ENCODE results near the gene SEMA4G. TPM values are rescaled to one million over a fixed set of nuclear protein-coding genes. Genes with fewer than 3 reads are reported as not detected.

The SEMA4G gene
- polyA plus RNA-seq, 1 donor from 2014 or later, result 1.7 TPM

DNA sequence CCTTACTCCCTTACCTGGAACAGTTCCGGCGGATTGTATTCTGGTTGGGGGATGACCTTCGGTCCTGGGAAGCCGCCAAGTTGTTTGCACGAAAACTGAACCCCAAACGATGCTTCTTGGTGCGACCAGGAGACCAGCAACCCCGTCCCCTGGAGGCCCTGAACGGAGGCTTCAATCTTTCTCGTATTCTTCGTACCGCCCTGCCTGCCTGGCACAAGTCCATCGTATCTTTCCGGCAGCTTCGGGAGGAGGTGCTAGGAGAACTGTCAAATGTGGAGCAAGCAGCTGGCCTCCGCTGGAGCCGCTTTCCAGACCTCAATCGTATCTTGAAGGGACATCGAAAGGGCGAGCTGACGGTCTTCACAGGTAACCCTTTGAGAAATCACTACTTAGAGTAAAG is 19.8 kb downstream of the SEMA4G start:
- Histone ChIP-seq H3F3A (ENCODE audit: insufficient read depth, low read length, poor library complexity, severe bottlenecking) (no peaks in the 10 kb centered on the region), H2AFZ (ENCODE audit: low read depth, low read length) (no peak overlapping the region), H3K27ac (ENCODE audit: low read length) (no peak overlapping the region), H3K9ac (ENCODE audit: low read length) (no peak overlapping the region), H3K4me3 (ENCODE audit: low read length) (no peak overlapping the region), H3K36me3 (ENCODE audit: insufficient read depth, low read length) (no peaks in the 10 kb centered on the region), H3K9me2 (ENCODE audit: insufficient read depth, low read length) (no peaks in the 10 kb centered on the region), H3K4me2 (ENCODE audit: low read length) (no peak overlapping the region), H3K79me2 (replicated peaks; ENCODE audit: insufficient read depth, low read length) (peaks cover 12% of the 10 kb centered on the region), H4K20me1 (ENCODE audit: insufficient read depth) (no peaks in the 10 kb centered on the region), H3K27me3 (ENCODE audit: insufficient read depth, low read depth, low read length) (no peaks in the 10 kb centered on the region), H3K9me3 (ENCODE audit: low read length) (no peaks in the 10 kb centered on the region)
- no peak for TF ChIP-seq EP300 (conservative IDR thresholded peaks at IDR 0.05; ENCODE audit: poor library complexity, severe bottlenecking)
- no peak for TF ChIP-seq TAF1 (IDR thresholded peaks at IDR 0.05; ENCODE audit: low read depth)
- TF ChIP-seq EZH2 (IDR thresholded peaks at IDR 0.05; ENCODE audit: borderline replicate concordance, insufficient read depth, low read length, poor library complexity, severe bottlenecking), result no peak
- TF ChIP-seq RAD21 (conservative IDR thresholded peaks at IDR 0.05), result no peak
- TF ChIP-seq POLR2AphosphoS5 (IDR thresholded peaks at IDR 0.05), result no peak
- no peak for TF ChIP-seq SMC3 (conservative IDR thresholded peaks at IDR 0.05; ENCODE audit: poor library complexity)
- TF ChIP-seq MXI1 (conservative IDR thresholded peaks at IDR 0.05; ENCODE audit: poor library complexity, severe bottlenecking), result no peak
- TF ChIP-seq, protein P1, sequence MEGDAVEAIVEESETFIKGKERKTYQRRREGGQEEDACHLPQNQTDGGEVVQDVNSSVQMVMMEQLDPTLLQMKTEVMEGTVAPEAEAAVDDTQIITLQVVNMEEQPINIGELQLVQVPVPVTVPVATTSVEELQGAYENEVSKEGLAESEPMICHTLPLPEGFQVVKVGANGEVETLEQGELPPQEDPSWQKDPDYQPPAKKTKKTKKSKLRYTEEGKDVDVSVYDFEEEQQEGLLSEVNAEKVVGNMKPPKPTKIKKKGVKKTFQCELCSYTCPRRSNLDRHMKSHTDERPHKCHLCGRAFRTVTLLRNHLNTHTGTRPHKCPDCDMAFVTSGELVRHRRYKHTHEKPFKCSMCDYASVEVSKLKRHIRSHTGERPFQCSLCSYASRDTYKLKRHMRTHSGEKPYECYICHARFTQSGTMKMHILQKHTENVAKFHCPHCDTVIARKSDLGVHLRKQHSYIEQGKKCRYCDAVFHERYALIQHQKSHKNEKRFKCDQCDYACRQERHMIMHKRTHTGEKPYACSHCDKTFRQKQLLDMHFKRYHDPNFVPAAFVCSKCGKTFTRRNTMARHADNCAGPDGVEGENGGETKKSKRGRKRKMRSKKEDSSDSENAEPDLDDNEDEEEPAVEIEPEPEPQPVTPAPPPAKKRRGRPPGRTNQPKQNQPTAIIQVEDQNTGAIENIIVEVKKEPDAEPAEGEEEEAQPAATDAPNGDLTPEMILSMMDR (IDR thresholded peaks at IDR 0.05; ENCODE audit: poor library complexity, severe bottlenecking), result no peak
- no peak for TF ChIP-seq REST (IDR thresholded peaks at IDR 0.05; ENCODE audit: borderline replicate concordance)

- Histone ChIP-seq H2AFZ (ENCODE audit: low read depth, low read length) (no peak overlapping the region), H3K36me3 (ENCODE audit: insufficient read depth, low read length) (no peaks in the 10 kb centered on the region)
Observed at GRCh38 chr10:100993986-100994708, 24.8 kb downstream of the SEMA4G start.

More at GRCh38 chr10:100993986-100994708, 24.8 kb downstream of the SEMA4G start:
- no peaks in the 10 kb centered on the region for H4K20me1 ChIP-seq (ENCODE audit: insufficient read depth)
- peaks cover 10% of the 10 kb centered on the region for H3K27me3 ChIP-seq (ENCODE audit: insufficient read depth, low read depth, low read length)
- no peaks in the 10 kb centered on the region for H3F3A ChIP-seq (ENCODE audit: insufficient read depth, low read length, poor library complexity, severe bottlenecking)
- no peak overlapping the region for H3K27ac ChIP-seq (ENCODE audit: low read length)
- H3K9me3 ChIP-seq (ENCODE audit: low read length), result no peaks in the 10 kb centered on the region
- H3K9me2 ChIP-seq (ENCODE audit: insufficient read depth, low read length), result no peaks in the 10 kb centered on the region
- peak overlapping the region; percentile 30 for H3K9ac ChIP-seq (ENCODE audit: low read length)
- no peak overlapping the region for H3K4me2 ChIP-seq (ENCODE audit: low read length)
- TF ChIP-seq, protein P1 (IDR thresholded peaks at IDR 0.05; ENCODE audit: poor library complexity, severe bottlenecking), result peak; percentile 85
- TF ChIP-seq RAD21 (conservative IDR thresholded peaks at IDR 0.05) (peak; percentile 81), SMC3 (conservative IDR thresholded peaks at IDR 0.05; ENCODE audit: poor library complexity) (peak; percentile 84), EP300 (conservative IDR thresholded peaks at IDR 0.05; ENCODE audit: poor library complexity, severe bottlenecking) (no peak)
- no peak overlapping the region for H3K4me3 ChIP-seq (ENCODE audit: low read length)
- H3K79me2 ChIP-seq (replicated peaks; ENCODE audit: insufficient read depth, low read length), result no peaks in the 10 kb centered on the region
